HepG2 (cell line): ENCODE data around the gene PA2G4. TPM values are rescaled to one million over a fixed set of nuclear protein-coding genes. Genes with fewer than 3 reads are reported as not detected.
A peak's percentile ranks its signal among the peaks of the same experiment; 100 is the strongest.

ENCODE experiments used
- EEA1 ChIP-seq: sonication (generic); formaldehyde crosslinking; IDR thresholded peaks from 2 replicates; pipeline ENCODE4 v1.5.1; 2020; ENCODE audit warnings: mild to moderate bottlenecking, missing genetic modification reagents, borderline replicate concordance
- FOXO1 ChIP-seq: sonication (generic); formaldehyde crosslinking; IDR thresholded peaks from 2 replicates; pipeline ENCODE4 v1.4.0; 2020; ENCODE audit warnings: missing genetic modification reagents
- GZF1 ChIP-seq: sonication (generic); formaldehyde crosslinking; IDR thresholded peaks from 2 replicates; pipeline ENCODE4 v1.5.1; 2020; ENCODE audit warnings: mild to moderate bottlenecking, missing genetic modification reagents
- HES4 ChIP-seq: sonication (generic); formaldehyde crosslinking; IDR thresholded peaks from 2 replicates; pipeline ENCODE4 v1.9.0; 2021; ENCODE audit warnings: mild to moderate bottlenecking, missing genetic modification reagents, borderline replicate concordance
- KAT2B ChIP-seq: fragments of 150-350 bp; IDR thresholded peaks from 2 replicates; pipeline ENCODE4 v1.6.1; 2014; ENCODE audit warnings: low read depth, low read length, borderline replicate concordance
- KAT7 ChIP-seq: IDR thresholded peaks from 2 replicates; pipeline ENCODE4 v1.6.1; 2018; ENCODE audit warnings: borderline replicate concordance, missing compliant biosample characterization
- NFIC ChIP-seq: IDR thresholded peaks from 2 replicates; pipeline ENCODE4 v1.6.1; 2012; ENCODE audit warnings: mild to moderate bottlenecking, low read length, inconsistent platforms
- PHF8 ChIP-seq: sonication (generic); formaldehyde crosslinking; IDR thresholded peaks from 2 replicates; pipeline ENCODE4 v1.5.0; 2020; ENCODE audit warnings: missing genetic modification reagents
- SMAD9 ChIP-seq: sonication (generic); formaldehyde crosslinking; IDR thresholded peaks from 2 replicates; pipeline ENCODE4 v1.5.1; 2020; ENCODE audit warnings: mild to moderate bottlenecking, missing genetic modification reagents
- SNAI1 ChIP-seq: sonication (generic); formaldehyde crosslinking; IDR thresholded peaks from 2 replicates; pipeline ENCODE4 v1.5.0; 2020; ENCODE audit warnings: mild to moderate bottlenecking, missing genetic modification reagents, borderline replicate concordance
- TAF15 ChIP-seq: fragments of 200-400 bp; formaldehyde crosslinking; IDR thresholded peaks from one replicate; pipeline ENCODE4 v1.6.1; 2018; ENCODE audit warnings: mild to moderate bottlenecking, low read depth, low read length; ENCODE audit not compliant: poor library complexity, severe bottlenecking
- TOPORS ChIP-seq: sonication (generic); formaldehyde crosslinking; IDR thresholded peaks from 2 replicates; pipeline ENCODE4 v1.8.0; 2023; ENCODE audit warnings: mild to moderate bottlenecking, missing genetic modification reagents
- U2AF1 ChIP-seq: fragments of 200-400 bp; formaldehyde crosslinking; optimal IDR thresholded peaks from 2 replicates; pipeline ENCODE3; 2017; ENCODE audit warnings: mild to moderate bottlenecking, low read depth, low read length
- ZC3H4 ChIP-seq: sonication (generic); formaldehyde crosslinking; IDR thresholded peaks from 2 replicates; pipeline ENCODE4 v1.4.0; 2020; ENCODE audit warnings: missing genetic modification reagents, borderline replicate concordance
- ZNF18 ChIP-seq: sonication (generic); formaldehyde crosslinking; IDR thresholded peaks from 2 replicates; pipeline ENCODE4 v1.8.0; 2022; ENCODE audit warnings: mild to moderate bottlenecking, missing genetic modification reagents; ENCODE audit not compliant: insufficient replicate concordance
- ZNF205 ChIP-seq: IDR thresholded peaks from 2 replicates; pipeline ENCODE4 v1.6.1; 2018; ENCODE audit warnings: missing biosample characterization, missing genetic modification reagents
- ZNF337 ChIP-seq: sonication (generic); formaldehyde crosslinking; IDR thresholded peaks from 2 replicates; pipeline ENCODE4 v1.5.1; 2020; ENCODE audit warnings: missing genetic modification reagents, low read depth, mild to moderate bottlenecking, borderline replicate concordance
- ZNF552 ChIP-seq: sonication (generic); formaldehyde crosslinking; IDR thresholded peaks from 2 replicates; pipeline ENCODE4 v1.9.0; 2022; ENCODE audit warnings: missing genetic modification reagents, mild to moderate bottlenecking, borderline replicate concordance
- ZNF558 ChIP-seq: sonication (generic); formaldehyde crosslinking; IDR thresholded peaks from 2 replicates; pipeline ENCODE4 v1.9.0; 2022; ENCODE audit warnings: mild to moderate bottlenecking, missing genetic modification reagents, borderline replicate concordance
- ZNF569 ChIP-seq: sonication (generic); formaldehyde crosslinking; IDR thresholded peaks from 2 replicates; pipeline ENCODE4 v1.5.0; 2020; ENCODE audit warnings: mild to moderate bottlenecking, missing genetic modification reagents, moderate library complexity, borderline replicate concordance
- ZNF75D ChIP-seq: sonication (generic); formaldehyde crosslinking; IDR thresholded peaks from 2 replicates; pipeline ENCODE4 v1.8.1; 2023; ENCODE audit warnings: missing genetic modification reagents, mild to moderate bottlenecking, borderline replicate concordance
- ZNF781 ChIP-seq: sonication (generic); formaldehyde crosslinking; IDR thresholded peaks from 2 replicates; pipeline ENCODE4 v1.5.1; 2020; ENCODE audit warnings: borderline replicate concordance, mild to moderate bottlenecking, missing genetic modification reagents; ENCODE audit errors: not compliant biosample characterization
- polyA plus RNA-seq, 8 experiments: library from polyadenylated mRNA; depleted of rRNA in 3 of 8; stranded (reverse) in 7 of 8; unstranded in 1 of 8; fragments of >200 nt; fragmentation: Illumina TruSeq in 4 of 8; extraction: Trizol in 4 of 8; gene quantifications; 2 replicates each; pipeline versions ENCODE4 v1.2.1 to v1.2.3, GENCODE V29; 2011 to 2016; ENCODE audit warnings: low read depth in 4 of 8, missing spikeins in 1 of 8, mixed read lengths in 1 of 8; ENCODE audit not compliant: insufficient read depth in 1 of 8
- total RNA-seq, 5 experiments: library from RNA; depleted of rRNA; stranded (reverse); fragments of >200 nt; fragmentation: Illumina TruSeq; extraction: Trizol; gene quantifications; 2 replicates each; pipeline ENCODE4 v1.2.3, GENCODE V29; 2016; ENCODE audit warnings: low read depth in 1 of 5
- TF ChIP-seq, protein P1 (sequence below): sonication (generic); formaldehyde crosslinking; IDR thresholded peaks from 2 replicates; pipeline ENCODE4 v1.5.0; 2020; ENCODE audit warnings: mild to moderate bottlenecking, missing genetic modification reagents

The PA2G4 gene
- total and polyA plus RNA-seq, 2 of the 13 experiments (the other 11 are each of a cell fraction or from before 2014, with no cell fraction given): 147 to 240 TPM

- TF ChIP-seq ZNF18 (CRISPR knock-in tag) (peak; percentile 28), ZNF75D (CRISPR knock-in tag) (0 out of 2 replicates have a peak, but pooled peaks have one; percentile 4), ZNF337 (CRISPR knock-in tag) (no peak), HES4 (CRISPR knock-in tag) (peak; percentile 78), EEA1 (no peak), ZNF205 (CRISPR knock-in tag) (no peak), ZNF781 (CRISPR knock-in tag) (no peak), NFIC (no peak), PHF8 (CRISPR knock-in tag) (peak; percentile 8; the same call in 1 of the 2 replicates), U2AF1 (peak; percentile 21), ZNF558 (CRISPR knock-in tag) (0 out of 2 replicates have a peak, but pooled peaks have one; percentile 62), ZC3H4 (CRISPR knock-in tag) (no peak), ZNF552 (CRISPR knock-in tag) (peak; percentile 64; the same call in 1 of the 2 replicates), KAT7 (no peak), TAF15 (peak; percentile 12), SMAD9 (CRISPR knock-in tag) (no peak), GZF1 (CRISPR knock-in tag) (peak; percentile 7; the same call in 1 of the 2 replicates), ZNF569 (CRISPR knock-in tag) (0 out of 2 replicates have a peak, but pooled peaks have one; percentile 47), TOPORS (CRISPR knock-in tag) (no peak), KAT2B (no peak), SNAI1 (CRISPR knock-in tag) (peak; percentile 74; the same call in 1 of the 2 replicates), FOXO1 (peak; percentile 45; the same call in 1 of the 2 replicates)
- TF ChIP-seq, protein P1, sequence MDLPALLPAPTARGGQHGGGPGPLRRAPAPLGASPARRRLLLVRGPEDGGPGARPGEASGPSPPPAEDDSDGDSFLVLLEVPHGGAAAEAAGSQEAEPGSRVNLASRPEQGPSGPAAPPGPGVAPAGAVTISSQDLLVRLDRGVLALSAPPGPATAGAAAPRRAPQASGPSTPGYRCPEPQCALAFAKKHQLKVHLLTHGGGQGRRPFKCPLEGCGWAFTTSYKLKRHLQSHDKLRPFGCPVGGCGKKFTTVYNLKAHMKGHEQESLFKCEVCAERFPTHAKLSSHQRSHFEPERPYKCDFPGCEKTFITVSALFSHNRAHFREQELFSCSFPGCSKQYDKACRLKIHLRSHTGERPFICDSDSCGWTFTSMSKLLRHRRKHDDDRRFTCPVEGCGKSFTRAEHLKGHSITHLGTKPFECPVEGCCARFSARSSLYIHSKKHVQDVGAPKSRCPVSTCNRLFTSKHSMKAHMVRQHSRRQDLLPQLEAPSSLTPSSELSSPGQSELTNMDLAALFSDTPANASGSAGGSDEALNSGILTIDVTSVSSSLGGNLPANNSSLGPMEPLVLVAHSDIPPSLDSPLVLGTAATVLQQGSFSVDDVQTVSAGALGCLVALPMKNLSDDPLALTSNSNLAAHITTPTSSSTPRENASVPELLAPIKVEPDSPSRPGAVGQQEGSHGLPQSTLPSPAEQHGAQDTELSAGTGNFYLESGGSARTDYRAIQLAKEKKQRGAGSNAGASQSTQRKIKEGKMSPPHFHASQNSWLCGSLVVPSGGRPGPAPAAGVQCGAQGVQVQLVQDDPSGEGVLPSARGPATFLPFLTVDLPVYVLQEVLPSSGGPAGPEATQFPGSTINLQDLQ (CRISPR knock-in tag): peak; percentile 47; the same call in 1 of the 2 replicates
These were observed 653 bp downstream of the PA2G4 start (continued) for GRCh38 chr12:56104815-56105608.
